Measurements from ENCODE around the gene PROCA1. TPM values are rescaled to one million over a fixed set of nuclear protein-coding genes. Genes with fewer than 3 reads are reported as not detected.

Gene PROCA1
- total RNA-seq, 1 experiment from 2014 or later = 4.9 TPM

Other genes with a start within 250 kb of the PROCA1 start
- gene SLC13A2, start 238.2 kb downstream of the PROCA1 start, total RNA-seq (2021; ENCODE audit: unreplicated experiment) = not detected
- not detected for gene FOXN1, start 205.5 kb downstream of the PROCA1 start, total RNA-seq (2021; ENCODE audit: unreplicated experiment)
- gene UNC119, start 159.3 kb downstream of the PROCA1 start, total RNA-seq (2021; ENCODE audit: unreplicated experiment) = 44.7 TPM
- gene PIGS, start 140.4 kb downstream of the PROCA1 start, total RNA-seq (2021; ENCODE audit: unreplicated experiment) = 78.8 TPM
- gene ALDOC, start 135.0 kb downstream of the PROCA1 start, total RNA-seq (2021; ENCODE audit: unreplicated experiment) = 13.4 TPM
- 152 TPM for gene SPAG5, start 112.9 kb downstream of the PROCA1 start, total RNA-seq (2021; ENCODE audit: unreplicated experiment)
- 17.2 TPM for gene RSKR, start 97.7 kb downstream of the PROCA1 start, total RNA-seq (2021; ENCODE audit: unreplicated experiment)
- gene BLTP2, start 66.7 kb downstream of the PROCA1 start, total RNA-seq (2021; ENCODE audit: unreplicated experiment) = 271 TPM
- gene SDF2, start 50.0 kb downstream of the PROCA1 start, total RNA-seq (2021; ENCODE audit: unreplicated experiment) = 72.1 TPM
- 108 TPM for gene SUPT6H, start 49.7 kb downstream of the PROCA1 start, total RNA-seq (2021; ENCODE audit: unreplicated experiment)
- gene RAB34, start 6.0 kb upstream of the PROCA1 start, total RNA-seq (2021; ENCODE audit: unreplicated experiment) = 284 TPM
- gene RPL23A, start 8.1 kb upstream of the PROCA1 start, total RNA-seq (2021; ENCODE audit: unreplicated experiment) = 1,475 TPM
- 55.7 TPM for gene TLCD1, start 14.3 kb upstream of the PROCA1 start, total RNA-seq (2021; ENCODE audit: unreplicated experiment)
- gene NEK8, start 16.9 kb upstream of the PROCA1 start, total RNA-seq (2021; ENCODE audit: unreplicated experiment) = 11.9 TPM
- 108 TPM for gene TRAF4, start 32.1 kb upstream of the PROCA1 start, total RNA-seq (2021; ENCODE audit: unreplicated experiment)
- 38.5 TPM for gene FAM222B, start 130.9 kb upstream of the PROCA1 start, total RNA-seq (2021; ENCODE audit: unreplicated experiment)
- gene ERAL1, start 143.1 kb upstream of the PROCA1 start, total RNA-seq (2021; ENCODE audit: unreplicated experiment) = 74.2 TPM
- 110 TPM for gene FLOT2, start 185.8 kb upstream of the PROCA1 start, total RNA-seq (2021; ENCODE audit: unreplicated experiment)
- 5.2 TPM for gene DHRS13, start 191.2 kb upstream of the PROCA1 start, total RNA-seq (2021; ENCODE audit: unreplicated experiment)
- gene PHF12, start 239.6 kb upstream of the PROCA1 start, total RNA-seq (2021; ENCODE audit: unreplicated experiment) = 79.1 TPM